H9 (cell line): ENCODE measurements around the gene SPATA2. TPM values are rescaled to one million over a fixed set of nuclear protein-coding genes. Genes with fewer than 3 reads are reported as not detected.

Experiments
- DNase-seq: peaks from one replicate; pipeline ENCODE4 v3.0.0-alpha.2; 2017
- H2AFZ ChIP-seq: one replicate; pipeline ENCODE4 v1.6.1; 2013; ENCODE audit warnings: mild to moderate bottlenecking, low read length, control low read depth, moderate library complexity
- H2AK5ac ChIP-seq: 2 replicates; pipeline ENCODE4 v1.6.1; 2013; ENCODE audit warnings: low read length, control low read depth, mixed read lengths; ENCODE audit not compliant: insufficient read length
- H2BK120ac ChIP-seq: one replicate; pipeline ENCODE4 v1.6.1; 2013; ENCODE audit warnings: low read depth, mild to moderate bottlenecking, low read length, control low read depth, inconsistent platforms; ENCODE audit not compliant: poor library complexity, severe bottlenecking
- H2BK12ac ChIP-seq: 2 replicates; pipeline ENCODE4 v1.6.1; 2013; ENCODE audit warnings: low read length, control low read depth, mixed read lengths, low read depth; ENCODE audit not compliant: insufficient read length
- H2BK15ac ChIP-seq: 2 replicates; pipeline ENCODE4 v1.6.1; 2013; ENCODE audit warnings: low read depth, low read length, control low read depth
- H2BK20ac ChIP-seq: one replicate; pipeline ENCODE4 v1.6.1; 2013; ENCODE audit warnings: low read depth, mild to moderate bottlenecking, low read length, control low read depth, inconsistent platforms; ENCODE audit not compliant: poor library complexity, severe bottlenecking
- H2BK5ac ChIP-seq: 2 replicates; pipeline ENCODE4 v1.6.1; 2013; ENCODE audit warnings: low read length, control low read depth, mixed read lengths; ENCODE audit not compliant: insufficient read length
- H3K14ac ChIP-seq: 2 replicates; pipeline ENCODE4 v1.6.1; 2013; ENCODE audit warnings: low read length, control low read depth; ENCODE audit not compliant: insufficient read depth
- H3K18ac ChIP-seq: 2 replicates; pipeline ENCODE4 v1.6.1; 2013; ENCODE audit warnings: low read depth, mild to moderate bottlenecking, mixed read lengths, low read length, control low read depth; ENCODE audit not compliant: insufficient read length
- H3K23ac ChIP-seq: 2 replicates; pipeline ENCODE4 v1.6.1; 2013; ENCODE audit warnings: low read length, control low read depth, mixed read lengths, low read depth; ENCODE audit not compliant: insufficient read length
- H3K23me2 ChIP-seq: 2 replicates; pipeline ENCODE4 v1.6.1; 2013; ENCODE audit warnings: low read depth, mild to moderate bottlenecking, mixed read lengths, low read length, control low read depth; ENCODE audit not compliant: insufficient read length, poor library complexity, severe bottlenecking
- H3K27ac ChIP-seq: 2 replicates; pipeline ENCODE4 v1.5.1; 2013; ENCODE audit warnings: low read length, control low read depth, mixed read lengths, low read depth; ENCODE audit not compliant: insufficient read length
- H3K27me3 ChIP-seq: 2 replicates; pipeline ENCODE4 v1.6.1; 2013; ENCODE audit warnings: low read length, control low read depth, inconsistent platforms; ENCODE audit not compliant: insufficient read depth
- H3K4ac ChIP-seq: 2 replicates; pipeline ENCODE4 v1.6.1; 2013; ENCODE audit warnings: low read depth, mild to moderate bottlenecking, control low read depth, inconsistent platforms, low read length, moderate library complexity
- H3K4me1 ChIP-seq: 2 replicates; pipeline ENCODE4 v1.6.1; 2013; ENCODE audit warnings: low read length, control low read depth, inconsistent platforms; ENCODE audit not compliant: insufficient read depth
- H3K4me2 ChIP-seq: 2 replicates; pipeline ENCODE4 v1.6.1; 2013; ENCODE audit warnings: low read length, control low read depth, mixed read lengths; ENCODE audit not compliant: insufficient read length, insufficient read depth
- H3K56ac ChIP-seq: 2 replicates; pipeline ENCODE4 v1.6.1; 2013; ENCODE audit warnings: low read depth, mild to moderate bottlenecking, mixed read lengths, low read length, control low read depth; ENCODE audit not compliant: insufficient read length
- H3K79me1 ChIP-seq: 2 replicates; pipeline ENCODE4 v1.6.1; 2013; ENCODE audit warnings: low read depth, mild to moderate bottlenecking, moderate library complexity, low read length, control low read depth, inconsistent platforms; ENCODE audit not compliant: insufficient read depth, poor library complexity, severe bottlenecking
- H3K79me2 ChIP-seq: 2 replicates; pipeline ENCODE4 v1.6.1; 2013; ENCODE audit warnings: low read length, control low read depth, inconsistent platforms; ENCODE audit not compliant: insufficient read depth
- H3K9ac ChIP-seq: 2 replicates; pipeline ENCODE4 v1.6.1; 2013; ENCODE audit warnings: low read length, control low read depth, mixed read lengths; ENCODE audit not compliant: insufficient read length; ENCODE audit errors: extremely low read depth
- H3K9me3 ChIP-seq: one replicate; pipeline ENCODE4 v1.6.1; 2013; ENCODE audit warnings: low read depth, low read length, inconsistent platforms; ENCODE audit not compliant: control insufficient read depth
- H3T11ph ChIP-seq: one replicate; pipeline ENCODE4 v1.6.1; 2013; ENCODE audit warnings: mild to moderate bottlenecking, low read length, control low read depth, inconsistent platforms
- H4K20me1 ChIP-seq: one replicate; pipeline ENCODE4 v1.6.1; 2013; ENCODE audit not compliant: control insufficient read depth, insufficient read length, insufficient read depth
- H4K5ac ChIP-seq: 2 replicates; pipeline ENCODE4 v1.6.1; 2013; ENCODE audit warnings: low read depth, mild to moderate bottlenecking, mixed read lengths, low read length, control low read depth; ENCODE audit not compliant: insufficient read length
- H4K8ac ChIP-seq: replicated peaks from 2 replicates; pipeline ENCODE4 v1.6.1; 2013; ENCODE audit warnings: low read length, control low read depth, mixed read lengths, low read depth; ENCODE audit not compliant: insufficient read length
- H4K91ac ChIP-seq: 2 replicates; pipeline ENCODE4 v1.6.1; 2013; ENCODE audit warnings: low read depth, mild to moderate bottlenecking, moderate library complexity, mixed read lengths, low read length, control low read depth; ENCODE audit not compliant: insufficient read length
- H3K27ac Mint-ChIP-seq, 3 experiments: 2 replicates in 2 of 3; 3 replicates in 1 of 3; pipeline ENCODE4 v1.8.0; 2020 to 2021; ENCODE audit warnings: mixed read lengths in 3 of 3, mild to moderate bottlenecking in 1 of 3, moderate library complexity in 1 of 3
- H3K27me3 Mint-ChIP-seq: 2 replicates; pipeline ENCODE4 v1.8.0; 2021; ENCODE audit warnings: low read depth, mild to moderate bottlenecking, moderate library complexity, mixed read lengths
- H3K36me3 Mint-ChIP-seq, 3 experiments: 2 replicates in 2 of 3; 3 replicates in 1 of 3; pipeline ENCODE4 v1.8.0; 2020 to 2021; ENCODE audit warnings: low read depth in 3 of 3, mixed read lengths in 3 of 3; ENCODE audit not compliant: insufficient read depth in 1 of 3
- H3K4me1 Mint-ChIP-seq, 2 experiments: 2 replicates each; pipeline ENCODE4 v1.8.0; 2020; ENCODE audit warnings: mixed read lengths in 2 of 2
- H3K4me3 Mint-ChIP-seq, 2 experiments: 2 replicates in 1 of 2; 3 replicates in 1 of 2; pipeline ENCODE4 v1.8.0; 2020 to 2021; ENCODE audit warnings: mild to moderate bottlenecking in 2 of 2, mixed read lengths in 2 of 2, moderate library complexity in 1 of 2
- H3K9me3 Mint-ChIP-seq, 2 experiments: 2 replicates in 1 of 2; 3 replicates in 1 of 2; pipeline ENCODE4 v1.8.0; 2020; ENCODE audit warnings: mild to moderate bottlenecking in 2 of 2, mixed read lengths in 2 of 2, moderate library complexity in 1 of 2
- CTCF ChIP-seq: fragments of 200-600 bp; sonication (generic); conservative IDR thresholded peaks from 3 replicates; pipeline ENCODE4 v1.8.0; 2021; ENCODE audit warnings: antibody characterized with exemption, mild to moderate bottlenecking
- WGBS: extraction: QIAGEN DNeasy Blood & Tissue Kit; methylation state at CpG from one replicate; pipeline ENCODE4 v1.1.7; 2013; ENCODE audit warnings: missing lambda C conversion rate, low lambda C conversion rate, mixed read lengths; ENCODE audit not compliant: insufficient read length; ENCODE audit errors: extremely low coverage; 5-methylcytosine and 5-hydroxymethylcytosine counted together
- total RNA-seq: library from RNA; stranded (reverse); gene quantifications from 2 replicates; pipeline ENCODE4 v1.2.1, GENCODE V29; 2021

SPATA2 gene
- total RNA-seq, 1 experiment from 2014 or later: 9.6 TPM

DNA sequence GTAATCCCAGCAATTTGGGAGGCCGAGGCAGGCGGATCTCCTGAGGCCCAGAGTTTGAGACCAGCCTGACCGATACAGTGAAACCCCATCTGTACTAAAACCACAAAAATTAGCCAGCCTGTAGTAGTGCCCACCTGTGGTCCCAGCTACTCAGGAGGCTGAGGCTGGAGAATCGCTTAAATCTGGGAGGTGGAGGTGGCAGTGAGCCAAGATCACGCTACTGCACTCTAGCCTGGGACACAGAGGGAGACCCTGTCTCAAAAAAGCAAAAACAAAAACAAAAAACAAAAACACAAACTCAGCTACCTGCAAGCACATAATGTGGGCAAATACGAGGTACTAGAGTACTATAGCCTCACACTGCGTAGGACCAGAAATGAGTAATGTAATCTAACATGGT lies 3.7 kb upstream of the SPATA2 start:
- Histone ChIP-seq H3K23ac (no peak overlapping the region), H3K79me2 (peaks cover 5% of the 10 kb centered on the region; the same call in 1 of the 2 replicates), H3K18ac (no peak overlapping the region), H2AFZ (no peak overlapping the region), H3T11ph (no peak overlapping the region), H3K56ac (no peak overlapping the region), H4K20me1 (no peaks in the 10 kb centered on the region), H4K91ac (no peak overlapping the region), H3K23me2 (peaks cover 10% of the 10 kb centered on the region), H2AK5ac (no peak overlapping the region), H3K4me1 (peaks cover under 1% of the 10 kb centered on the region; the same call in 1 of the 2 replicates), H4K5ac (no peak overlapping the region), H3K9me3 (no peaks in the 10 kb centered on the region), H3K79me1 (peaks cover 4% of the 10 kb centered on the region), H3K4ac (no peak overlapping the region), H2BK12ac (no peak overlapping the region), H2BK20ac (no peak overlapping the region), H3K27ac (no peak overlapping the region), H2BK15ac (no peak overlapping the region), H3K9ac (no peak overlapping the region), H2BK120ac (no peak overlapping the region), H3K27me3 (no peaks in the 10 kb centered on the region), H3K14ac (no peak overlapping the region), H4K8ac (no peak overlapping the region), H2BK5ac (no peak overlapping the region), H3K4me2 (no peak overlapping the region)
- peaks cover 3 to 4% of the 10 kb centered on the region in 2 experiments; a peak in 4 of 5 replicates for H3K9me3 Mint-ChIP-seq
- no peak overlapping the region for H3K27ac Mint-ChIP-seq
- peaks cover 19% of the 10 kb centered on the region for H3K27me3 Mint-ChIP-seq
- no peak for DNase-seq
- no peaks in the 10 kb centered on the region; a peak in 1 of 7 replicates for H3K36me3 Mint-ChIP-seq
- no peak for TF ChIP-seq CTCF
- no peak overlapping the region for H3K4me3 Mint-ChIP-seq
- no CpG with 5 or more reads among the region's 7 CpGs for WGBS
- H3K4me1 Mint-ChIP-seq: peaks cover 13 to 15% of the 10 kb centered on the region in 2 experiments
